Embryonic facial prominence (tissue), 1 donor: ENCODE data around the gene FES.

ENCODE experiments used
- DNase-seq: peaks from one replicate; pipeline ENCODE4 v3.0.0-alpha.2; 2016; ENCODE audit errors: extremely low spot score

The FES gene

GRCh38 chr15:90930861-90931574, 46.7 kb downstream of the FES start:
- DNase-seq, result no peak

GRCh38 chr15:90931575-90931827, 47.2 kb downstream of the FES start:
- DNase-seq, result no peak

- no peak for DNase-seq
Observed at GRCh38 chr15:90931828-90932659, 47.7 kb downstream of the FES start, which contains the start of gene HDDC3. Gene HDDC3 (minus strand): TSS chr15:90932549. CDS start chr15:90932540, 9 bp downstream.

- DNase-seq, result no peak
Observed at GRCh38 chr15:90932660-90932991, 48.3 kb downstream of the FES start.

- no peak for DNase-seq
Observed at GRCh38 chr15:90933301-90933700, 49.0 kb downstream of the FES start.

GRCh38 chr15:90934256-90934948, 50.1 kb downstream of the FES start:
- no peak for DNase-seq

- no peak for DNase-seq
Observed at GRCh38 chr15:90934949-90935751, 50.8 kb downstream of the FES start, which contains the start of gene UNC45A. Gene UNC45A (plus strand): TSS chr15:90935285. CDS start chr15:90935325, 40 bp downstream.

GRCh38 chr15:90936823-90937222, 52.5 kb downstream of the FES start:
- no peak for DNase-seq

GRCh38 chr15:90938261-90938660, 54.0 kb downstream of the FES start:
- no peak for DNase-seq

- no peak for DNase-seq
Observed at GRCh38 chr15:90939756-90940155, 55.5 kb downstream of the FES start.

- DNase-seq, result no peak
Observed at GRCh38 chr15:90941038-90941437, 56.7 kb downstream of the FES start.

GRCh38 chr15:90942354-90943120, 58.2 kb downstream of the FES start:
- DNase-seq, result no peak

- no peak for DNase-seq
Observed at GRCh38 chr15:90945091-90945490, 60.8 kb downstream of the FES start.
